ENCODE results near the gene DMRTC2.

Gene DMRTC2

GRCh38 chr19:41879670-41880328, 35.0 kb downstream of the DMRTC2 start:
- no peak for TF ChIP-seq CTCF (IDR thresholded peaks at IDR 0.05; ENCODE audit: control insufficient read depth, insufficient read depth, low read depth, low read length, missing control alignments)
- H3K4me3 ChIP-seq (ENCODE audit: control insufficient read depth, low read depth, low read length), result no peak overlapping the region
- no peak for DNase-seq (ENCODE audit: low read depth)

GRCh38 chr19:41880329-41880708, 35.5 kb downstream of the DMRTC2 start:
- DNase-seq (ENCODE audit: low read depth), result no peak
- no peak overlapping the region for H3K4me3 ChIP-seq (ENCODE audit: control insufficient read depth, low read depth, low read length)
- TF ChIP-seq CTCF (IDR thresholded peaks at IDR 0.05; ENCODE audit: control insufficient read depth, insufficient read depth, low read depth, low read length, missing control alignments), result no peak

- DNase-seq (ENCODE audit: low read depth), result no peak
- TF ChIP-seq CTCF (IDR thresholded peaks at IDR 0.05; ENCODE audit: control insufficient read depth, insufficient read depth, low read depth, low read length, missing control alignments), result no peak
- peak within 1 kb of the TSS; percentile 90 for H3K4me3 ChIP-seq (ENCODE audit: control insufficient read depth, low read depth, low read length)
These were observed 38.0 kb downstream of the DMRTC2 start, which contains the start of gene ARHGEF1 for GRCh38 chr19:41882568-41883462. ARHGEF1 (plus strand) TSS chr19:41883184; CDS start chr19:41888083, 4,899 bp downstream.

GRCh38 chr19:41883463-41883820, 38.6 kb downstream of the DMRTC2 start:
- peak overlapping the region; percentile 90 for H3K4me3 ChIP-seq (ENCODE audit: control insufficient read depth, low read depth, low read length)
- DNase-seq (ENCODE audit: low read depth), result no peak
- no peak for TF ChIP-seq CTCF (IDR thresholded peaks at IDR 0.05; ENCODE audit: control insufficient read depth, insufficient read depth, low read depth, low read length, missing control alignments)

- H3K4me3 ChIP-seq (ENCODE audit: control insufficient read depth, low read depth, low read length), result peak overlapping the region; percentile 90
- TF ChIP-seq CTCF (IDR thresholded peaks at IDR 0.05; ENCODE audit: control insufficient read depth, insufficient read depth, low read depth, low read length, missing control alignments), result no peak
- DNase-seq (ENCODE audit: low read depth), result peak; percentile 88
These were observed 39.2 kb downstream of the DMRTC2 start for GRCh38 chr19:41883821-41884733.
